Body of pancreas (tissue), 4 donors: Measurements from ENCODE around the gene ZRANB1. TPM values are rescaled to one million over a fixed set of nuclear protein-coding genes. Genes with fewer than 3 reads are reported as not detected.

Experiments
- ATAC-seq: fragments of 150-250 bp; one replicate; pipeline ENCODE4 v1.9.1; 2016
- DNase-seq, 4 donors: peaks; one replicate each; pipeline ENCODE4 v3.0.0-alpha.2; 2019
- H3K27ac ChIP-seq, 4 donors: fragments of 200-600 bp; sonication (generic); 1 replicate in 3 of 4; 2 replicates in 1 of 4; pipeline versions ENCODE4 v1.5.1 to v1.6.1; 2016 to 2019; ENCODE audit warnings: mild to moderate bottlenecking in 1 of 4, mixed read lengths in 1 of 4, moderate library complexity in 1 of 4
- H3K27me3 ChIP-seq, 2 donors: fragments of 200-600 bp; sonication (generic); one replicate each; pipeline ENCODE4 v1.6.0; 2016; ENCODE audit warnings: mild to moderate bottlenecking in 1 of 2
- H3K36me3 ChIP-seq, 2 donors: fragments of 200-600 bp; sonication (generic); replicated peaks in 1 of 2; 2 replicates each; pipeline ENCODE4 v1.5.1; 2016; ENCODE audit warnings: low read depth in 2 of 2; ENCODE audit not compliant: insufficient read depth in 1 of 2
- H3K4me1 ChIP-seq: fragments of 200-600 bp; sonication (generic); one replicate; pipeline ENCODE4 v1.6.0; 2016
- H3K4me3 ChIP-seq, 2 donors: fragments of 200-600 bp; sonication (generic); 1 replicate in 1 of 2; 2 replicates in 1 of 2; pipeline ENCODE4 v1.5.1; 2016 to 2019
- H3K9me3 ChIP-seq, 3 donors: fragments of 200-600 bp; sonication (generic); 1 replicate in 2 of 3; 2 replicates in 1 of 3; pipeline ENCODE4 v1.5.1; 2016
- CTCF ChIP-seq, 7 experiments: fragments of 450-650 bp in 4 of 7; fragments of 200-600 bp in 3 of 7; sonication (generic) in 3 of 7; IDR thresholded peaks; one replicate each; pipeline ENCODE4 v1.5.1; 2016 to 2019; ENCODE audit warnings: antibody characterized with exemption in 7 of 7
- POLR2A ChIP-seq, 3 donors: fragments of 450-650 bp; IDR thresholded peaks; one replicate each; pipeline ENCODE4 v1.6.1; 2016; ENCODE audit warnings: antibody characterized with exemption in 3 of 3, mild to moderate bottlenecking in 2 of 3
- WGBS, 2 donors: methylation state at CpG; one replicate each; pipeline ENCODE4 v1.1.5; 2017; 5-methylcytosine and 5-hydroxymethylcytosine counted together
- intact Hi-C: fragments of 100-400 bp; cut with DNase I; formaldehyde crosslinking; loops from one replicate; pipeline ENCODE4 v1.15.1; 2023
- total RNA-seq, 2 donors: library from RNA; depleted of rRNA; stranded (reverse); fragments of >200 nt; gene quantifications; one replicate each; pipeline ENCODE4 v1.1.0, GENCODE V29; 2016

Gene ZRANB1
- total RNA-seq, 2 donors from 2014 or later = 12.2 to 21.1 TPM

- H3K4me1 ChIP-seq = peaks cover 40% of the 10 kb centered on the region
- no peak overlapping the region for H3K4me3 ChIP-seq
- H3K9me3 ChIP-seq = no peaks in the 10 kb centered on the region
- WGBS, 2 donors = 87 to 92% methylated on average over 5 to 9 of the region's 9 CpGs
- intact Hi-C loops = no loop called here
- peak overlapping the region in 1 of 4 donors; percentile 4 for H3K27ac ChIP-seq
- no peaks in the 10 kb centered on the region for H3K27me3 ChIP-seq
- H3K36me3 ChIP-seq = no peaks in the 10 kb centered on the region
- DNase-seq (no peak), ATAC-seq (no peak)
- TF ChIP-seq POLR2A (IDR thresholded peaks at IDR 0.05) (no peak), CTCF (IDR thresholded peaks at IDR 0.05) (no peak)
Observed at GRCh38 chr10:125018576-125019143, 76.7 kb downstream of the ZRANB1 start.

- H3K27ac ChIP-seq = no peak overlapping the region
- intact Hi-C loops = no loop called here
- TF ChIP-seq CTCF (IDR thresholded peaks at IDR 0.05) (no peak), POLR2A (IDR thresholded peaks at IDR 0.05) (no peak)
- peaks cover 44% of the 10 kb centered on the region for H3K4me1 ChIP-seq
- DNase-seq (no peak), ATAC-seq (no peak)
- no peak overlapping the region for H3K4me3 ChIP-seq
- H3K36me3 ChIP-seq = no peaks in the 10 kb centered on the region
- WGBS, 2 donors = 90 to 91% methylated on average over 17 of the region's 17 CpGs
- no peaks in the 10 kb centered on the region for H3K27me3 ChIP-seq
- H3K9me3 ChIP-seq = no peaks in the 10 kb centered on the region
Observed at GRCh38 chr10:125020386-125020785, 78.5 kb downstream of the ZRANB1 start.

GRCh38 chr10:125020871-125021270 is 78.9 kb downstream of the ZRANB1 start:
- H3K4me1 ChIP-seq = peaks cover 44% of the 10 kb centered on the region
- 84 to 100% methylated on average over 3 to 9 of the region's 9 CpGs for WGBS, 2 donors
- no peaks in the 10 kb centered on the region for H3K27me3 ChIP-seq
- TF ChIP-seq CTCF (IDR thresholded peaks at IDR 0.05) (no peak), POLR2A (IDR thresholded peaks at IDR 0.05) (no peak)
- H3K9me3 ChIP-seq = no peaks in the 10 kb centered on the region
- no peak for DNase-seq
- H3K27ac ChIP-seq = peak overlapping the region in 1 of 4 donors; percentile 36
- no peaks in the 10 kb centered on the region for H3K36me3 ChIP-seq
- intact Hi-C loops = no loop called here
- no peak for ATAC-seq
- no peak overlapping the region for H3K4me3 ChIP-seq

- Histone ChIP-seq H3K27me3 (no peaks in the 10 kb centered on the region), H3K4me1 (peaks cover 44% of the 10 kb centered on the region), H3K27ac (peak overlapping the region; percentile 30 to 59 (median 40)), H3K36me3 (peaks cover 0 to 2% of the 10 kb centered on the region in 2 donors), H3K9me3 (no peaks in the 10 kb centered on the region), H3K4me3 (no peak overlapping the region)
- intact Hi-C loops = no loop called here
- ATAC-seq (no peak), DNase-seq (peak in 2 of 4 donors; percentile 54 to 60)
- no peak for TF ChIP-seq POLR2A (IDR thresholded peaks at IDR 0.05)
- no peak for TF ChIP-seq CTCF (IDR thresholded peaks at IDR 0.05)
- WGBS, 2 donors = 46 to 54% methylated on average over 12 to 17 of the region's 17 CpGs
Observed at GRCh38 chr10:125021686-125022344, 79.9 kb downstream of the ZRANB1 start.

GRCh38 chr10:125022671-125023070 is 80.7 kb downstream of the ZRANB1 start:
- Histone ChIP-seq H3K9me3 (no peaks in the 10 kb centered on the region), H3K27ac (peak overlapping the region in 3 of 4 donors; percentile 25 to 65 (median 59)), H3K4me3 (no peak overlapping the region), H3K36me3 (peaks cover 0 to 2% of the 10 kb centered on the region in 2 donors), H3K27me3 (no peaks in the 10 kb centered on the region), H3K4me1 (peaks cover 44% of the 10 kb centered on the region)
- WGBS, 2 donors = 87 to 95% methylated on average over 8 of the region's 8 CpGs
- DNase-seq = no peak
- ATAC-seq = no peak
- TF ChIP-seq POLR2A (IDR thresholded peaks at IDR 0.05) (no peak), CTCF (IDR thresholded peaks at IDR 0.05) (no peak)
- intact Hi-C loops = no loop called here
